ENCODE measurements around the gene FHL1. TPM values are rescaled to one million over a fixed set of nuclear protein-coding genes. Genes with fewer than 3 reads are reported as not detected.

Gene FHL1
- total and polyA plus RNA-seq, 2 of the 4 experiments (the other 2 are of a cell fraction), result 69.4 to 72.9 TPM

DNA sequence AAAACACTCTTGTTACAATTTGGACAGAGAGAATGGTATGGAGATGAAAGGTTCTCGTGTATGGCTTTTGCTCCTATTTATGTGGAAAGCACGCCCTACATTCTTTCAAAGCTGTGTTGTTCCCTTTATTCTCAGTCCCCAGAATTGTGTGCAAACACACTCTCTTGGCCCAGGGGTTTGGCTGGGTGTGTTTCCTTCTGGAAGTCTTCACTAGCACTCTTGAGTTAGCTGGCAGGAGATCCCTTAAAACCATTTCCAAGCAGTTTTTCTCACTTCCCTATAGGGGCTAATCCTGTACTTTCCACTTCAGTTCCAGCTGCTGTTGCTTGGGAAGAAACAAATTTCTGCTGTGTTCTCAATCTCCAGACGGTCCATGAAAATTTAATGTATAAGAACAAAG, 35.1 kb downstream of the FHL1 start:
- Histone ChIP-seq H3K4ac (ENCODE audit: low read depth, low read length) (no peak overlapping the region), H2BK15ac (ENCODE audit: low read depth, low read length) (no peak overlapping the region), H4K8ac (ENCODE audit: low read depth in 2 of 2, low read length in 2 of 2) (no peak overlapping the region), H2AFZ (replicated peaks; ENCODE audit: low read length, poor library complexity) (no peak overlapping the region), H3K9ac (ENCODE audit: low read depth, low read length) (no peak overlapping the region), H2BK120ac (ENCODE audit: low read depth, low read length) (no peak overlapping the region), H2AK9ac (replicated peaks; ENCODE audit: low read depth, low read length, poor library complexity) (no peak overlapping the region), H3K36me3 (ENCODE audit: control insufficient read depth, insufficient read depth, low read length) (peaks cover 2% of the 10 kb centered on the region), H2AK5ac (ENCODE audit: low read depth, low read length) (no peak overlapping the region), H3K4me3 (ENCODE audit: insufficient read depth, low read depth, low read length) (no peak overlapping the region), H4K5ac (ENCODE audit: low read depth, low read length) (no peak overlapping the region), H3K18ac (ENCODE audit: low read depth, low read length) (no peak overlapping the region), H4K91ac (ENCODE audit: insufficient read depth, low read depth, low read length) (no peak overlapping the region), H3K27me3 (ENCODE audit: control insufficient read depth, insufficient read depth, low read length) (no peaks in the 10 kb centered on the region), H3K27ac (ENCODE audit: insufficient read depth, low read length) (no peak overlapping the region), H3K9me3 (ENCODE audit: control insufficient read depth, insufficient read depth, low read length) (no peaks in the 10 kb centered on the region), H3K9me1 (ENCODE audit: insufficient read depth, low read length) (peaks cover 3% of the 10 kb centered on the region; the same call in 1 of the 2 replicates), H3K23ac (ENCODE audit: low read depth, low read length) (peak overlapping the region; percentile 31; the same call in 1 of the 2 replicates), H3K14ac (replicated peaks; ENCODE audit: low read depth, low read length) (no peak overlapping the region), H4K20me1 (ENCODE audit: insufficient read depth, low read length) (no peaks in the 10 kb centered on the region), H2BK20ac (ENCODE audit: low read depth, low read length) (no peak overlapping the region), H2BK5ac (ENCODE audit: low read depth, low read length, poor library complexity, severe bottlenecking) (no peak overlapping the region), H3K4me2 (ENCODE audit: low read depth, low read length) (no peak overlapping the region), H3K4me1 (ENCODE audit: control insufficient read depth, insufficient read depth, low read length) (peaks cover 2% of the 10 kb centered on the region; the same call in 1 of the 2 replicates), H3K79me1 (ENCODE audit: low read depth in 1 of 2, low read length in 2 of 2) (peaks cover 3 to 9% of the 10 kb centered on the region in 2 experiments; a peak in 1 of 4 replicates), H3K56ac (ENCODE audit: extremely low read depth, insufficient read depth, low read length) (no peak overlapping the region)
- dilution Hi-C loops (cut with HindIII; ENCODE audit: low sequenced_read_pairs, unreplicated experiment) (no loop called here), intact Hi-C loops (cut with micrococcal nuclease) (no loop called here), in situ Hi-C loops (cut with MboI; ENCODE audit: low sequenced_read_pairs) (no loop called here)
- WGBS, 2 experiments (ENCODE audit: extremely low coverage in 2 of 2, insufficient read length in 1 of 2), result no CpG with 5 or more reads among the region's 3 CpGs
- ChIA-PET CTCF (no interaction called here), POLR2A (ENCODE audit: unreplicated experiment) (no interaction called here)
- ATAC-seq (ENCODE audit: low read depth) (no peak), DNase-seq (no peak)
- BruUV-seq (replicated peaks), result no TSS peak
- TF ChIP-seq RAD21 (IDR thresholded peaks at IDR 0.05; ENCODE audit: low read length) (no peak), CEBPB (IDR thresholded peaks at IDR 0.05; ENCODE audit: low read depth, low read length) (no peak), POLR2A (IDR thresholded peaks at IDR 0.05; ENCODE audit: low read depth, low read length) (no peak), RFX5 (IDR thresholded peaks at IDR 0.05; ENCODE audit: low read depth, low read length) (no peak), FOS (IDR thresholded peaks at IDR 0.05; ENCODE audit: low read depth, low read length) (no peak), MXI1 (IDR thresholded peaks at IDR 0.05; ENCODE audit: borderline replicate concordance, low read depth, low read length) (no peak), SMC3 (IDR thresholded peaks at IDR 0.05; ENCODE audit: low read depth, low read length) (no peak)
- TF ChIP-seq, protein P1, sequence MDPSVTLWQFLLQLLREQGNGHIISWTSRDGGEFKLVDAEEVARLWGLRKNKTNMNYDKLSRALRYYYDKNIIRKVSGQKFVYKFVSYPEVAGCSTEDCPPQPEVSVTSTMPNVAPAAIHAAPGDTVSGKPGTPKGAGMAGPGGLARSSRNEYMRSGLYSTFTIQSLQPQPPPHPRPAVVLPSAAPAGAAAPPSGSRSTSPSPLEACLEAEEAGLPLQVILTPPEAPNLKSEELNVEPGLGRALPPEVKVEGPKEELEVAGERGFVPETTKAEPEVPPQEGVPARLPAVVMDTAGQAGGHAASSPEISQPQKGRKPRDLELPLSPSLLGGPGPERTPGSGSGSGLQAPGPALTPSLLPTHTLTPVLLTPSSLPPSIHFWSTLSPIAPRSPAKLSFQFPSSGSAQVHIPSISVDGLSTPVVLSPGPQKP (IDR thresholded peaks at IDR 0.05; ENCODE audit: borderline replicate concordance, low read depth, low read length), result no peak
- TF ChIP-seq, protein P2, sequence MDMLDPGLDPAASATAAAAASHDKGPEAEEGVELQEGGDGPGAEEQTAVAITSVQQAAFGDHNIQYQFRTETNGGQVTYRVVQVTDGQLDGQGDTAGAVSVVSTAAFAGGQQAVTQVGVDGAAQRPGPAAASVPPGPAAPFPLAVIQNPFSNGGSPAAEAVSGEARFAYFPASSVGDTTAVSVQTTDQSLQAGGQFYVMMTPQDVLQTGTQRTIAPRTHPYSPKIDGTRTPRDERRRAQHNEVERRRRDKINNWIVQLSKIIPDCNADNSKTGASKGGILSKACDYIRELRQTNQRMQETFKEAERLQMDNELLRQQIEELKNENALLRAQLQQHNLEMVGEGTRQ (IDR thresholded peaks at IDR 0.05; ENCODE audit: low read depth, low read length), result no peak
